HL-60 (cell line): ENCODE results near the gene JAK1.

Source experiments
- POLR2AphosphoS5 ChIP-seq: IDR thresholded peaks from 2 replicates; pipeline ENCODE4 v1.6.1; 2012; ENCODE audit warnings: low read depth
- SPI1 ChIP-seq: IDR thresholded peaks from 2 replicates; pipeline ENCODE4 v1.6.1; 2012; ENCODE audit warnings: low read depth, mild to moderate bottlenecking, borderline replicate concordance
- TF ChIP-seq, protein P1 (sequence below): IDR thresholded peaks from one replicate; pipeline ENCODE4 v1.5.1; 2011; ENCODE audit warnings: low read length, control low read depth, inconsistent platforms; ENCODE audit not compliant: insufficient read depth

DNA sequence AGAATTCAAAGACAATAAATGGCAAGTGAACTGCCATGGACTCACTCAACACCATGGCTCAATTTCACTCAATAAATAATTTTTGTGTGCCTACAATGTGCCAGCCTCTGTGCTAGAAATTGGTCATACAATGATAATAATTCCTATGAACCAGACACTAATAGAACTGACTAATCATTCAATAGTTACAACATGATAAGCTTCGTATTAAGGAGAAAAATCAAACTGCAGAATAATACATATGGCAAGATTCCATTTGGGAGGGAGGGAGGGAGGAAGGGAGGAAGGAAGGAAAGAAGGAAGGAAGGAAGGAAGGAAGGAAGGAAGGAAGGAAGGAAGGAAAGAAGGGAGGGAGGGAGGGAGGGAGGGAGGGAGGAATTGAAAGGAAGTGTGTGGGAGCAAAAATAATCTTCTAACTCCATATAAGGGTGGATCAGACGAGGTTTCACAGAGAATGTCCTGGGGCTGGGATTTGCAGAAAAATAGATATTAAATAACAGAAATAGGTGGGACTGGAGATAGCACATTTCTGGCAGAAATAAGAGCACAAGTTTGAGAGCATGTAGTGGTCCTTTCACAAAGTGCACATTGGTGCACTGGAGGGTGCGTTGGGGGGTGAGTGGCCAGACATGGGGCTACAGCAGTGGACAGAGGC, 52.9 kb downstream of the JAK1 start:
- TF ChIP-seq, protein P1, sequence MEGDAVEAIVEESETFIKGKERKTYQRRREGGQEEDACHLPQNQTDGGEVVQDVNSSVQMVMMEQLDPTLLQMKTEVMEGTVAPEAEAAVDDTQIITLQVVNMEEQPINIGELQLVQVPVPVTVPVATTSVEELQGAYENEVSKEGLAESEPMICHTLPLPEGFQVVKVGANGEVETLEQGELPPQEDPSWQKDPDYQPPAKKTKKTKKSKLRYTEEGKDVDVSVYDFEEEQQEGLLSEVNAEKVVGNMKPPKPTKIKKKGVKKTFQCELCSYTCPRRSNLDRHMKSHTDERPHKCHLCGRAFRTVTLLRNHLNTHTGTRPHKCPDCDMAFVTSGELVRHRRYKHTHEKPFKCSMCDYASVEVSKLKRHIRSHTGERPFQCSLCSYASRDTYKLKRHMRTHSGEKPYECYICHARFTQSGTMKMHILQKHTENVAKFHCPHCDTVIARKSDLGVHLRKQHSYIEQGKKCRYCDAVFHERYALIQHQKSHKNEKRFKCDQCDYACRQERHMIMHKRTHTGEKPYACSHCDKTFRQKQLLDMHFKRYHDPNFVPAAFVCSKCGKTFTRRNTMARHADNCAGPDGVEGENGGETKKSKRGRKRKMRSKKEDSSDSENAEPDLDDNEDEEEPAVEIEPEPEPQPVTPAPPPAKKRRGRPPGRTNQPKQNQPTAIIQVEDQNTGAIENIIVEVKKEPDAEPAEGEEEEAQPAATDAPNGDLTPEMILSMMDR: no peak
- TF ChIP-seq POLR2AphosphoS5 (no peak), SPI1 (no peak)
